Iris pigment epithelial cell (primary cell): ENCODE data around the gene SLC52A1.
"Not testable (repeated sequence)": the region's sequence is repeated elsewhere in the genome, so short reads cannot be mapped to it uniquely, and the experiment has no call there.

Source experiments
- DNase-seq: peaks from one replicate; pipeline ENCODE4 v3.0.0-alpha.2; 2011; ENCODE audit warnings: low read depth

Gene SLC52A1

GRCh38 chr17:5031365-5032082, 3.7 kb downstream of the SLC52A1 start:
- peak; percentile 74 for DNase-seq

- DNase-seq, result not testable (repeated sequence)
These were observed 5.1 kb downstream of the SLC52A1 start for GRCh38 chr17:5030168-5030567.

- no peak for DNase-seq
These were observed 7.3 kb downstream of the SLC52A1 start for GRCh38 chr17:5027916-5028315.

- DNase-seq, result no peak
These were observed 7.9 kb downstream of the SLC52A1 start for GRCh38 chr17:5027299-5027698.

GRCh38 chr17:5024604-5025003, 10.6 kb downstream of the SLC52A1 start:
- DNase-seq, result no peak

GRCh38 chr17:5023588-5024147, 11.6 kb downstream of the SLC52A1 start:
- no peak for DNase-seq

- no peak for DNase-seq
These were observed 13.0 kb downstream of the SLC52A1 start for GRCh38 chr17:5022171-5022711.

GRCh38 chr17:5020502-5021023, 14.7 kb downstream of the SLC52A1 start:
- no peak for DNase-seq

- DNase-seq, result peak; percentile 15
These were observed 15.7 kb downstream of the SLC52A1 start for GRCh38 chr17:5019475-5019956.

- DNase-seq, result no peak
These were observed 20.9 kb downstream of the SLC52A1 start for GRCh38 chr17:5014357-5014756.

- peak; percentile 91 for DNase-seq
These were observed 23.3 kb downstream of the SLC52A1 start for GRCh38 chr17:5011928-5012327.

GRCh38 chr17:5003214-5003867, 31.9 kb downstream of the SLC52A1 start:
- no peak for DNase-seq

- DNase-seq, result no peak
These were observed 33.0 kb downstream of the SLC52A1 start for GRCh38 chr17:5002121-5002788.

GRCh38 chr17:5000237-5000639, 35.0 kb downstream of the SLC52A1 start:
- DNase-seq, result no peak

GRCh38 chr17:4999430-5000093, 35.7 kb downstream of the SLC52A1 start:
- no peak for DNase-seq

GRCh38 chr17:4998732-4999429, 36.3 kb downstream of the SLC52A1 start:
- no peak for DNase-seq

- DNase-seq, result peak; percentile 34
These were observed 37.0 kb downstream of the SLC52A1 start for GRCh38 chr17:4998027-4998731.

GRCh38 chr17:4997302-4998026, 37.8 kb downstream of the SLC52A1 start, which contains the start of the genes INCA1 and KIF1C:
Gene INCA1 (minus strand): TSS chr17:4997522. CDS start chr17:4994437, 3,085 bp downstream.
Gene KIF1C (plus strand): TSS chr17:4997950. CDS start chr17:5000247, 2,297 bp downstream.
- DNase-seq, result peak; percentile 91

- no peak for DNase-seq
These were observed 41.1 kb downstream of the SLC52A1 start for GRCh38 chr17:4994081-4994595.
